Lower leg skin (tissue), 4 donors: ENCODE results near the gene FILIP1L. TPM values are rescaled to one million over a fixed set of nuclear protein-coding genes. Genes with fewer than 3 reads are reported as not detected.

Experiments used
- DNase-seq, 2 donors: peaks; one replicate each; pipeline ENCODE4 v3.0.0-alpha.2; 2019; ENCODE audit warnings: low spot score in 2 of 2
- H3K4me3 ChIP-seq: fragments of 200-600 bp; sonication (generic); 2 replicates; pipeline ENCODE4 v1.5.1; 2017; ENCODE audit warnings: mild to moderate bottlenecking, low read depth; ENCODE audit not compliant: poor library complexity, severe bottlenecking
- POLR2A ChIP-seq, 2 donors: fragments of 450-650 bp; IDR thresholded peaks; one replicate each; pipeline ENCODE4 v1.6.1; 2016 to 2017; ENCODE audit warnings: antibody characterized with exemption in 2 of 2, mild to moderate bottlenecking in 1 of 2, moderate library complexity in 1 of 2
- WGBS, 2 donors: methylation state at CpG; one replicate each; pipeline ENCODE4 v1.1.5; 2018; 5-methylcytosine and 5-hydroxymethylcytosine counted together
- intact Hi-C: fragments of 100-400 bp; cut with DNase I; formaldehyde crosslinking; loops from one replicate; pipeline ENCODE4 v1.15.0; 2023; ENCODE audit warnings: low total_unique reads
- total RNA-seq, 4 donors: library from RNA; depleted of rRNA; stranded (reverse); fragments of >200 nt; gene quantifications; one replicate each; pipeline ENCODE4 v1.1.0, GENCODE V29; 2016
- TF ChIP-seq, protein P1 (sequence below), 3 donors: fragments of 450-650 bp; IDR thresholded peaks; one replicate each; pipeline ENCODE4 v1.5.1; 2016; ENCODE audit warnings: antibody characterized with exemption in 3 of 3, mild to moderate bottlenecking in 3 of 3, moderate library complexity in 2 of 3

Gene FILIP1L
- total RNA-seq, 4 donors from 2014 or later = 17.5 to 33.9 (median 22.1) TPM

DNA sequence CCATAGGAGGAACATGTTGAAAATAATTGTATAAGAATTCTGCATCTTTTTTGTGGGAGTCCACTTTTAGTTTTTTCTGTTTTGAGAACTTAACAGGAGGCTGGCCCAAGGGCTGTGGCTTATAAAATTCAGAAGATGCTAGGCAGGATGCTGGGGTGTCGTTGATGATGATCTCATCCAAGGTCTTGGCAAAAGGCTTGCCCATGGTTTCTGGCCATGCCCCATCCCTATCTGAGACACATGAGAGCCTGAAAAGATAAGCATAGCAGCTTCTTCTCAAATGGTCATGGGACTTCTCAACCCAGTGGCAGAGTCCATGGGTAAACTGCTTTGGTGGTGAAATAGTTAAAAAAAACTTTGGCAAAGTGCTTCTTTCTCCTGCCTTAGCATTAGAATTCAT, 261.4 kb downstream of the FILIP1L start:
- WGBS, 2 donors = 64 to 77% methylated on average over 1 of the region's 1 CpG
- no peak for DNase-seq

DNA sequence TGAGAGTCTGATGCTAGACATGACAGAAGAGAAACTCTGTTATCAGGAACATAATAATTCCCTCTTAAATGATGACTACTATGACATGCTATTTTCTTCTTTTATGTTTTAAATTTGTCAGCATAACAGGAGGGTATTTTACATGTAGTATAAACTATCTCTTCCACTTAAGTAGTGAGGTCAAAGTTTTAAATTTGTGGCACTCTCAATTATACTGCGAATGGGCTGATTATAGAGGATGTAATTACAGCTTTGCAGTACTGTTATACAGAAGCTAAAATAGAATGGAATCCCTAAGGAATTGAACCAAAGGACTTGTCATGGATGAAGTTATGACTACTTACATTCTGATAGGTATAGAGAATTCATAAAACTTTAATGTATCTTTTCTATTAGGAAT, 262.3 kb downstream of the FILIP1L start:
- DNase-seq = no peak
- TF ChIP-seq, protein P1, sequence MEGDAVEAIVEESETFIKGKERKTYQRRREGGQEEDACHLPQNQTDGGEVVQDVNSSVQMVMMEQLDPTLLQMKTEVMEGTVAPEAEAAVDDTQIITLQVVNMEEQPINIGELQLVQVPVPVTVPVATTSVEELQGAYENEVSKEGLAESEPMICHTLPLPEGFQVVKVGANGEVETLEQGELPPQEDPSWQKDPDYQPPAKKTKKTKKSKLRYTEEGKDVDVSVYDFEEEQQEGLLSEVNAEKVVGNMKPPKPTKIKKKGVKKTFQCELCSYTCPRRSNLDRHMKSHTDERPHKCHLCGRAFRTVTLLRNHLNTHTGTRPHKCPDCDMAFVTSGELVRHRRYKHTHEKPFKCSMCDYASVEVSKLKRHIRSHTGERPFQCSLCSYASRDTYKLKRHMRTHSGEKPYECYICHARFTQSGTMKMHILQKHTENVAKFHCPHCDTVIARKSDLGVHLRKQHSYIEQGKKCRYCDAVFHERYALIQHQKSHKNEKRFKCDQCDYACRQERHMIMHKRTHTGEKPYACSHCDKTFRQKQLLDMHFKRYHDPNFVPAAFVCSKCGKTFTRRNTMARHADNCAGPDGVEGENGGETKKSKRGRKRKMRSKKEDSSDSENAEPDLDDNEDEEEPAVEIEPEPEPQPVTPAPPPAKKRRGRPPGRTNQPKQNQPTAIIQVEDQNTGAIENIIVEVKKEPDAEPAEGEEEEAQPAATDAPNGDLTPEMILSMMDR (IDR thresholded peaks at IDR 0.05) = no peak
- no peak for TF ChIP-seq POLR2A (IDR thresholded peaks at IDR 0.05)
- 92 to 97% methylated on average over 1 of the region's 1 CpG for WGBS, 2 donors
- no peak overlapping the region for H3K4me3 ChIP-seq
- intact Hi-C loops = no loop called here

More for the DNA sequence above, 261.4 kb downstream of the FILIP1L start:
- no peak overlapping the region for H3K4me3 ChIP-seq
- TF ChIP-seq, protein P1 (IDR thresholded peaks at IDR 0.05) = no peak
- no peak for TF ChIP-seq POLR2A (IDR thresholded peaks at IDR 0.05)
- intact Hi-C loops = no loop called here

DNA sequence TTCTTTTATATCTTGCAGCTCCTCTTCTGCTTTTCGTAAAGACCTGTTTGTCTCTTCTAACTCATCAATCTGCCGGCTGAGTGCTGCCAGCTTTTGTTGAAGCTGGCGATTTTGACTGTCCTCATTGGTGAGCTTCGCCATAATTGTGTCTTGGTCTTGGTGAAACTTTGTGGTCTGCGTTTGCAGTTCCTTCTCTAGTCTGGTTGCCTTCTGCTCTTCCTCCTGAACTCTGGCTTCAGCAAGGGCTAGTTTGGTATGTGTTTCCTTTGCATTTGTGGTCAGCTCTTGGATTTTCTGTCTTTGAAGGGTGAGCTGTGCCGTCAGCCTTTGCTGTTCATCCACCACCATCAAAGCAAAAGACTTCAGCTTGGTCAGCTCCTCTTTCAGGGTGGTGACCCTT, 263.7 kb downstream of the FILIP1L start:
- TF ChIP-seq POLR2A (IDR thresholded peaks at IDR 0.05) = no peak
- TF ChIP-seq, protein P1 (IDR thresholded peaks at IDR 0.05) = no peak
- no peak overlapping the region for H3K4me3 ChIP-seq
- no peak for DNase-seq
- 84 to 88% methylated on average over 6 of the region's 6 CpGs for WGBS, 2 donors
- intact Hi-C loops = no loop called here

DNA sequence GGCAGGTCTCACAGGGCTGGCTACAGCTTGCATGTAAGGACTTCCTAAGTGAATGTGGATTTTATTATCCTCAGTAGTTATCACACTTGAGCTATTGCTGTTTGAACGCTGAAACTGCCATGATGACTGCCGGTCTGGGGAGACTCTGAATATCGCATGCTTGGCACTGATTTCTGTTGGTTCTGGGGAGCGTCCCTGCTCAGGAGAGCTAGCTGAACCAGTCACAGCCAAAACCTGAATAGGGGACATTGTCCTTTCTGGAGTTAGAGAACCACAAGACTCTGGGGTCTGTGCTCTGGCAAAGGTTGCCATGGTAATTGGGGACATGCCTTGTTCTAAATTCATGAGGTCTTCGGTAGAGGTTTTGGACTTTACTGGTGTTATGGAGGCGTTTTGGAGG, 265.9 kb downstream of the FILIP1L start:
- WGBS, 2 donors = 69 to 83% methylated on average over 6 of the region's 6 CpGs
- TF ChIP-seq POLR2A (IDR thresholded peaks at IDR 0.05) = no peak
- TF ChIP-seq, protein P1 (IDR thresholded peaks at IDR 0.05) = no peak
- no peak overlapping the region for H3K4me3 ChIP-seq
- intact Hi-C loops = loop anchor here (5.0 kb wide), 1 partner anchor 34 kb away; no protein-coding TSS in a partner anchor
- no peak for DNase-seq

DNA sequence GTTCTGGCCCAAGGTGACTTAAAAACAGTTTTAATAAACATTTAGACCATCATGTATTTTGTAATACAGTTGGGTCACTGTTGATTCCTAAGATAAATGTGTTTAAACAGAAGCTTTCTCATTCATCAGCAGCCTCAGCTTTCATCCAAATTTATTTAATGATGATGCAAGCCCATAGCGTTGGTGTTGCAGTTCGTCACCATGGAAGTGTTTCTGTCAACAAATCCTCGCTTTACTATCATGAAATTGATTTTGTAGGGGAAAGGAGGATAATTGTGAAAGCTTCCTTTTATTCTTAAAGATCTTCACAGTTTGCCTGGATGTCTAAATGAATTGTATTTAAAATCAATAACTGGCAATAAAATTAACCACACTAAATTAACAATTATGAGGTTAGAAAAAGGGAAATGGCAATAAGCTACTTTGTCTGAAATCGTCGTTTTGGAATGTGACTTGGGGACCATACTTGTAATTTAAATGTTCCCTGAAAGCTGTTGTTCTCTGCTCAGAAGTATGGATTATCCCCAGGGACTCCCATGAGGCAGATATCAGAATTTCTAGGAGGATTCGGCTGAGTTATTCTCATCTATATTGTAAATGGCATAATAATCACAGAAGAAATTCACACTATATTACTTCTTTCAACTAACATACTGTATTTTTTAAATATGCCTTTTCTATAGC, 267.7 kb downstream of the FILIP1L start:
- peak in 1 of 2 donors; percentile 47 for DNase-seq
- no peak overlapping the region for H3K4me3 ChIP-seq
- intact Hi-C loops = loop anchor here (5.0 kb wide), 1 partner anchor 36 kb away; no protein-coding TSS in a partner anchor
- WGBS, 2 donors = 15% methylated on average over 6 of the region's 6 CpGs
- TF ChIP-seq, protein P1 (IDR thresholded peaks at IDR 0.05) = no peak
- no peak for TF ChIP-seq POLR2A (IDR thresholded peaks at IDR 0.05)
